HG03064 (cell line): ENCODE data around the gene SMIM30.
A peak's percentile ranks its signal among the peaks of the same experiment; 100 is the strongest.
"Not testable (repeated sequence)": the region's sequence is repeated elsewhere in the genome, so short reads cannot be mapped to it uniquely, and the experiment has no call there.

ENCODE experiments used
- ATAC-seq: cut with Tn5 transposase; IDR thresholded peaks from one replicate; pipeline ENCODE4 v1.9.1; 2021; ENCODE audit warnings: low read depth; ENCODE audit not compliant: unreplicated experiment

SMIM30 gene

GRCh38 chr7:113118074-113118959 is at the start of gene SMIM30:
TSS of gene SMIM30 (minus strand) at chr7:113118554. CDS start at chr7:113117578, 976 bp downstream.
- peak; percentile 100 for ATAC-seq

GRCh38 chr7:113166176-113166575 is 47.8 kb upstream of the SMIM30 start:
- not testable (repeated sequence) for ATAC-seq

- no peak for ATAC-seq
These were observed 42.7 kb upstream of the SMIM30 start for GRCh38 chr7:113161050-113161449.

DNA sequence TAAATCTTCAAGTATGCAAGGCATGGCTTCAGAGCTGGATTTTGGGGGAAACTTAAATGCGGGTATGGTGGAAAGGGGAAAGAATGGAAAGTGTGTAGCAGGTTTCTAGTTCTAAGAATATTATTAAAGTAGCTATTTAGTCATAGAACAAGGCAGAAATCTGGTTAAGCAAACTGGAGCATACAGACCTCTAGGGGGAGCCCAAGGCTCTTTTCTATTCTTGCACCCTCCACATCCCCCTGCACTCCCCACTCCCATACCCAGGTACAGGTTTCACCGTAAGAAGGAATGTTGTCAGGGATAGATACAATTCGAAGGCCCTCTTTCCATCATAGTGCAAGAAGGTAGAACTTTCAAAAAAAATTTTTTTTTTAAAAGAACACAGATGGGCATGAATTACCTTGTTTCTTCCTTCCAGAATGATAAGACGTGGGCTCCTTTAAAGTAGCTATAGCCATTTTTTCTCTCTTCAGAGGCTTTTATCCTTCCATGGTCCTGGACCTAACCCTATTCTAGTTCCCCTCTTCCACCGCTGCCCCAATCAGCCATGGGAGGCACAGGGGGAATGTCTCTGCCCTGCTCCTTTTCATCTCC is 41.5 kb upstream of the SMIM30 start:
- no peak for ATAC-seq

GRCh38 chr7:113158756-113159155 is 40.4 kb upstream of the SMIM30 start:
- no peak for ATAC-seq

GRCh38 chr7:113154117-113154516 is 35.8 kb upstream of the SMIM30 start:
- no peak for ATAC-seq

DNA sequence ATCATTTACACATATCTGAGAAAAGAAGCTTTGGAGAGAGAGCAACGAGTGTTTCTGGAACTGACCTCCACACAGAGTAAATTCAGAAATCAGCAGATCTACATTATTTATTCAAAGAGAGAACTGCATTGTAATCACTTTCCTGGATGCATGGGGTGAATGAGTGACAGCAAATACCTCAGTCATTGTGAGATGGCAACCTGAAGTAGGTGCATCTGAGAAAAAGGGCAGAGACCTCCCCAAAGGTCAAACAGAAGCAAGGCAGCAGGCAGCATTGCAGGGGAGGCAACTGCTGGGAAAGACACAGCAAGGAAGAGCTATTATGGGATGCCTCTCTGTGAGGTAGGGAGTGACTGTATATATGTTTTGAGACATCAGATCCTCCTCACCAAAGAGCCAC is 26.5 kb upstream of the SMIM30 start:
- ATAC-seq: no peak

GRCh38 chr7:113143486-113144257 is 25.3 kb upstream of the SMIM30 start:
- ATAC-seq: no peak

GRCh38 chr7:113142385-113143119 is 24.2 kb upstream of the SMIM30 start:
- ATAC-seq: no peak

- no peak for ATAC-seq
These were observed 23.4 kb upstream of the SMIM30 start for GRCh38 chr7:113141803-113142202.

DNA sequence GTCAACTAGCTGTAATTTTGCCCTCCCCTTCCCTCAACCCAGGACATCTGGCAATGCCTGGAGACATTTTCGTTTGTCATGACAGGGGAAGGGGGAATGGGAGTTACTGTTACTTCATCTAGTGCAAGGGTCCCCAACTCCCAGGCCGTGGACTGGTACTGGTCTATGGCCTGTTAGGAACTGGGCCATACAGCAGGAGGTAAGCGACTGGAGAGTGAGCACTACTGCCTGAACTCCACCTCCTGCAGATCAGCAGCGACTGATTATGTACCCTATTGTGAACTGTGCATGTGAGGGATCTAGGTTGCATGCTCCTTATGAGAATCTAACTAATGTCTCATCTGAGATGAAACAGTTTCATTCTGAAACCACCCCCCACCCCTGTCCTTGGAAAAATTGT is 22.6 kb upstream of the SMIM30 start:
- no peak for ATAC-seq

DNA sequence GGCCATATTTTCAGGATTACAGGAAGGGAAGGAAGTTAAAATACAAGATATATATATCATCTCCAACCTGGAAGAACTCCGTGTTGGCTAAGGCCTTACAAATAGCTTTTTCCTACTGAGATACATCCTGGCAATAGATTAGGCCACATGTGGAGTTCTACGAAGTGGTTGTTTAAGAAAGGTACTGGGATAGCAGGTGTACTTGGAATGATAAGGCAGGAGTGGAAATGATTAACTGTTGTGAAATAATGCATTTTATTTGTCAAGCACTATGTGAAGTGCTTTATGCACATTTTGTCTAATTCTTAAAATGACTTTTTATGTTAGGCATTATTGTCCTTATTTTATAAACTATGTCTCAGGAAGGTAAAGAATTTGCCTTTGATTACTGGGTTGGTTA is 18.9 kb upstream of the SMIM30 start:
- ATAC-seq: no peak

- ATAC-seq: no peak
These were observed 15.7 kb upstream of the SMIM30 start for GRCh38 chr7:113134025-113134424.

- ATAC-seq: no peak
These were observed 13.0 kb upstream of the SMIM30 start for GRCh38 chr7:113131367-113131766.

DNA sequence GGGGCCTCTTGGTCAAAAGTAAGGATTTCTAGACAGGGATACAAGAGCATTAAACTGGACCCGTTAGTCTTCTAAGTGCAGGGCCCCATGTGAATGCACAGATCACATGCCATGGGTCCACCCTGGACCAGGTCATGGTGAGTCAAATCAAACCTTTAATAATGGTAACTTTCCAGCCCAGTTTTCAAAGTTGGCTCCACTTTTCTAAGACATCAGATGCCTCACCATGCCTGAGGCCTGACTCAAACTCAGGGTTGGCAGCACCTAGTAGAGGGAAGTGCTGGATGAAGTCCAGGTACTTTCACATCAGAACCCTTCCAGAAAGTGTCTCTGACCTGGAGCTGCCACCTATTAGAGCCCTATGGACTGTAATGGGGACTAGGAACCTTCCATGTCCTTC is 9.7 kb upstream of the SMIM30 start:
- ATAC-seq: no peak

DNA sequence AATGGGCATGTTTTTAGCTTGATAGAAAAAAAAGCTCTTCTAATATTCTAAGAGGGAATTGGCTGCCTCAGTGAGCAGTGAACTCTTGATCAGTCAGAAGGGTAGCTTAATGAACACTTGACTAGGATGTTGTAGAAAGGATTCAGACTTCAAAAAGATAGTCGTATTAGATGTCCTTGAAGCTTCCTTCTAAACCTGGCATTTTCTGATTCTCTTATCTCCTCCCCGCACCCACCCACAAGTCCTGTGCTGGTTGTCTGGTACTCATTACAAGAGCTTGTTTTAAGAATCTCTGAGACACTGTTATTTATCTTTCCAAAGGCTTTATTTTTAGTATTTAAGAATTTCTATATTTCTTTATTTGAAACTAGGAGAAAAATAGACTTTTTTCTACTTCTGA is 7.4 kb upstream of the SMIM30 start:
- ATAC-seq: no peak

GRCh38 chr7:113122744-113123143 is 4.4 kb upstream of the SMIM30 start:
- ATAC-seq: no peak

DNA sequence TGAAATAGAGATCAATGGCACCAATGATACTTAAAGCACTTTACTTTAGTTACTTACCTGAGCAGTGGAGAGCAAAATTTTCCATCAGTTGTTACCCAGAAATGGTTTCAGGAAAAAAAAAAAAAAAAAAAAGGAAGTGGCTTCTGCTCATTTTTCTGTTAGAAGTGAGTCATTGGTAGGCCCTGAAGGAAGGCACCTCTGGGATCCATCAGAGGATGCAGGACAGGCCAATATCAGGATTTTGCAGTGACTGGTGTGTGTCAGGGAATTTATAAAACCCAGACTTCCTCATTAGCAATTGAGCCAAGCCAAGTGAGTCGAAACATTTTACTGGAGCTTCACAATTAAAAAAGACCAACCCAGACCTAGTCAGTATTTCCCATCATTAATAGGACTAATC is 2.3 kb upstream of the SMIM30 start:
- ATAC-seq: no peak

DNA sequence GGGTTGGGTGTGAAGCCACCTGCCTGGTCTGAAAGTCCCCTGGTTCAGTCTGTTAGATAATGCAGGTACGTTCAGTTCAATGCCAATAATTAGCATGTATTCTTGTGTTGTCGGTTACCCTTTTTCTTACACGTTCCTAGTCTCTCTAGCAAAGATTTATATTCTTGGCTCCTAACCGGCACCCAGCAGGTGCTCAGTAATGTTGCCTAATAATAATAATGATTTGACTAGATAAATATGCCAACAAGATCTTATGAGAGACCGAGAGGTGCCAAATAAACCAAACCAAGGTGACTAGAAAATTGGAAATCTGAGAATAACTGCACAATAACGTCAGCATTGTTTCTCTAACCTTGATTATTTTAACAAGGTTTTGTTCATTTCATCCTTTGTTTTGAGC is 1.1 kb upstream of the SMIM30 start:
- no peak for ATAC-seq

DNA sequence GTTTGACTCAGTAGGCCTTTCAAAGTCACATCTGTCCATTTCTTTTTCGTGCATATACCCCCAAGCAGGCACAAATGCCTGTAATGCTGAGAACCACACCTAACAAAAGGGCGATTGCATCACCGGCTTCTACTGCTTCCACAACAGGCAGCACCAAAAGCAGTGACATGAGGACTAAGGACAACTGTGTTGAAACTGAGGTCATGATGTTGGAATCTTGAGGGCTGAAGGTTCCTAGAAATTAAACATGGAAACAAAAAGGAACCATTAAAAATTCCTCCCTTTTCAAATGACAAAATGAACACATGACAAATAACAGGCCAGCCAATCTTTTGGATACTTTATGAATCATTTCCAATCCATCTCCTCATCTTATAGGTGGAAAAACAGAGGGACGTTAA is 980 bp downstream of the SMIM30 start:
- not testable (repeated sequence) for ATAC-seq

- no peak for ATAC-seq
These were observed 4.4 kb downstream of the SMIM30 start for GRCh38 chr7:113113912-113114311.
